K562 (cell line): ENCODE measurements around the gene SLA2. TPM values are rescaled to one million over a fixed set of nuclear protein-coding genes. Genes with fewer than 3 reads are reported as not detected.

Source experiments
- ATAC-seq: fragments of 200-7000 bp; cut with Tn5 transposase; 3 replicates; pipeline ENCODE4 v1.9.1; 2020; ENCODE audit warnings: moderate library complexity
- BruUV-seq: library from RNA; stranded (reverse); fragments of 400-500 nt; replicated peaks from 2 replicates; lab custom pipeline; 2021; lab: Mats Ljungman, UMichigan
- CTCF ChIA-PET: fragments of 300-600 bp; formaldehyde crosslinking; extraction: SDS; loops from one replicate; lab custom pipeline; 2021; ENCODE audit warnings: low intra/inter-chr PET ratio; lab: Yijun Ruan, JAX
- POLR2A ChIA-PET: fragments of 300-600, 350-650 bp; sonication (Branson Sonifier 250); formaldehyde crosslinking; extraction: SDS; loops from one replicate; lab custom pipeline; 2021; ENCODE audit warnings: antibody characterized with exemption, inconsistent platforms; lab: Yijun Ruan, JAX
- DNase-seq, 4 experiments: peaks; one replicate each; pipeline versions ENCODE4 v3.0.0 to v3.0.0-alpha.2; 2011 to 2018; ENCODE audit warnings: low spot score in 3 of 4, mixed read lengths in 3 of 4; ENCODE audit errors: extremely low read depth in 1 of 4
- FAIRE-seq: peaks from 2 replicates; lab custom pipeline; 2011; peaks lifted over from hg19 to GRCh38; lab: Jason Lieb, UNC
- H2AFZ ChIP-seq: 2 replicates; pipeline ENCODE4 v1.6.0; 2011; ENCODE audit warnings: low read depth, low read length, control low read depth, inconsistent platforms
- H3K27ac ChIP-seq: fragments of 200-600 bp; 3 replicates; pipeline ENCODE4 v1.8.0; 2011; ENCODE audit warnings: low read depth, mild to moderate bottlenecking, control low read depth, inconsistent platforms, low read length, moderate library complexity, mixed read lengths; ENCODE audit errors: extremely low read depth
- H3K27me3 ChIP-seq, 2 experiments: fragments of 300-600 bp in 1 of 2; 2 replicates in 1 of 2; 3 replicates in 1 of 2; pipeline versions ENCODE4 v1.6.0 to v1.8.0; 2011; ENCODE audit warnings: inconsistent platforms in 2 of 2, low read length in 2 of 2, mild to moderate bottlenecking in 1 of 2, mixed read lengths in 1 of 2, moderate library complexity in 1 of 2; ENCODE audit not compliant: control insufficient read depth in 2 of 2, insufficient read depth in 2 of 2
- H3K36me3 ChIP-seq: fragments of 300-600 bp; 3 replicates; pipeline ENCODE4 v1.8.0; 2011; ENCODE audit warnings: mild to moderate bottlenecking, low read length, inconsistent platforms; ENCODE audit not compliant: control insufficient read depth, insufficient read depth
- H3K4me1 ChIP-seq, 2 experiments: fragments of 200-600 bp in 1 of 2; replicated peaks in 1 of 2; 2 replicates in 1 of 2; 3 replicates in 1 of 2; pipeline versions ENCODE4 v1.5.1 to v1.8.0; 2011; ENCODE audit warnings: inconsistent platforms in 2 of 2, low read length in 2 of 2, mild to moderate bottlenecking in 1 of 2, mixed read lengths in 1 of 2, moderate library complexity in 1 of 2; ENCODE audit not compliant: control insufficient read depth in 2 of 2, insufficient read depth in 2 of 2
- H3K4me2 ChIP-seq: 2 replicates; pipeline ENCODE4 v1.6.1; 2011; ENCODE audit warnings: low read length, control low read depth, inconsistent platforms, mixed read lengths; ENCODE audit not compliant: insufficient read depth
- H3K4me3 ChIP-seq: fragments of 200-600 bp; sonication (generic), shearing (Covaris generic); 2 replicates; pipeline ENCODE4 v1.5.1; 2016; ENCODE audit warnings: control low read depth, inconsistent platforms
- H3K79me2 ChIP-seq: fragments of 200-600 bp; 3 replicates; pipeline ENCODE4 v1.8.0; 2011; ENCODE audit warnings: low read length, inconsistent platforms; ENCODE audit not compliant: control insufficient read depth, insufficient read depth
- H3K9ac ChIP-seq, 2 experiments: 2 replicates each; pipeline versions ENCODE4 v1.6.0 to v1.6.1; 2011; ENCODE audit warnings: low read depth in 2 of 2, low read length in 2 of 2, control low read depth in 1 of 2, inconsistent platforms in 1 of 2, mild to moderate bottlenecking in 1 of 2, mixed read lengths in 1 of 2; ENCODE audit not compliant: insufficient read depth in 1 of 2
- H3K9me1 ChIP-seq: one replicate; pipeline ENCODE4 v1.6.0; 2011; ENCODE audit warnings: inconsistent platforms, mild to moderate bottlenecking, low read length, moderate library complexity; ENCODE audit not compliant: control insufficient read depth, insufficient read depth
- H3K9me3 ChIP-seq: replicated peaks from 2 replicates; pipeline ENCODE4 v1.5.1; 2011; ENCODE audit warnings: low read depth, low read length, inconsistent platforms; ENCODE audit not compliant: control insufficient read depth, insufficient read depth
- H4K20me1 ChIP-seq: replicated peaks from 2 replicates; pipeline ENCODE4 v1.6.1; 2011; ENCODE audit warnings: low read length, inconsistent platforms, mixed read lengths; ENCODE audit not compliant: control insufficient read depth, insufficient read depth
- ARID4B ChIP-seq: sonication (generic); formaldehyde crosslinking; IDR thresholded peaks from 2 replicates; pipeline ENCODE4 v1.8.0; 2022; ENCODE audit warnings: mild to moderate bottlenecking, missing genetic modification reagents
- CCNT2 ChIP-seq: IDR thresholded peaks from 2 replicates; pipeline ENCODE4 v1.6.1; 2011; ENCODE audit warnings: borderline replicate concordance, low read depth, mild to moderate bottlenecking, moderate library complexity, mixed read lengths, low read length; ENCODE audit not compliant: insufficient read length; ENCODE audit errors: extremely low read depth
- GATAD2A ChIP-seq: fragments of 450-650 bp; IDR thresholded peaks from 2 replicates; pipeline ENCODE4 v1.6.1; 2017
- PREB ChIP-seq: sonication (generic); formaldehyde crosslinking; IDR thresholded peaks from 2 replicates; pipeline ENCODE4 v1.8.1; 2023; ENCODE audit warnings: mild to moderate bottlenecking, missing genetic modification reagents
- SMARCA5 ChIP-seq: fragments of 450-650 bp; IDR thresholded peaks from 2 replicates; pipeline ENCODE4 v1.6.1; 2016
- THAP12 ChIP-seq: fragments of 250-450 bp; sonication (Bioruptor Pico); IDR thresholded peaks from 2 replicates; pipeline ENCODE4 v1.9.0; 2021; ENCODE audit warnings: mild to moderate bottlenecking, inconsistent platforms
- TSHZ1 ChIP-seq: fragments of 250-450 bp; sonication (Bioruptor Pico); IDR thresholded peaks from 2 replicates; pipeline ENCODE4 v1.4.0; 2020; ENCODE audit warnings: mild to moderate bottlenecking, moderate library complexity
- ZFP36 ChIP-seq: fragments of 150-350 bp; IDR thresholded peaks from 2 replicates; pipeline ENCODE4 v1.6.1; 2018; ENCODE audit warnings: low read length, low read depth; ENCODE audit not compliant: partially characterized antibody
- ZNF699 ChIP-seq: fragments of 250-450 bp; sonication (Bioruptor Pico); IDR thresholded peaks from 2 replicates; pipeline ENCODE4 v1.8.0; 2021; ENCODE audit warnings: mild to moderate bottlenecking, moderate library complexity; ENCODE audit not compliant: insufficient replicate concordance
- WGBS: fragments of 100-300 bp; shearing (Covaris generic); methylation state at CpG from one replicate; pipeline ENCODE4 v1.1.6; 2016; ENCODE audit warnings: low coverage, mixed read lengths; ENCODE audit not compliant: insufficient coverage; ENCODE audit errors: missing lambda C conversion rate; 5-methylcytosine and 5-hydroxymethylcytosine counted together
- in situ Hi-C: fragments of 300-500 bp; cut with MboI; formaldehyde crosslinking; loops from 4 replicates; pipeline ENCODE4 v1.15.0; 2018; ENCODE audit warnings: inconsistent platforms, mixed read lengths
- intact Hi-C: fragments of 100-400 bp; cut with micrococcal nuclease; formaldehyde crosslinking; loops from 2 replicates; pipeline ENCODE4 v1.14.2; 2022
- polyA plus RNA-seq, 8 experiments: library from polyadenylated mRNA; depleted of rRNA in 4 of 8; stranded (reverse) in 5 of 8; unstranded in 3 of 8; fragments of >200 nt; fragmentation: Nextera tagmentation in 2 of 8; fragmentation: Illumina TruSeq in 1 of 8; extraction: Ambion mirVana in 2 of 8; extraction: Trizol in 1 of 8; gene quantifications; 2 replicates each; pipeline versions ENCODE4 v1.2.1 to v1.2.3, GENCODE V29; 2011 to 2014; ENCODE audit warnings: inconsistent platforms in 1 of 8, missing spikeins in 1 of 8
- total RNA-seq, 7 experiments: library from RNA; depleted of rRNA in 6 of 7; stranded (reverse); fragments of >200 nt in 6 of 7; fragmentation: Illumina TruSeq in 2 of 7; extraction: Trizol in 2 of 7; gene quantifications; 2 replicates each; pipeline versions ENCODE4 v1.2.1 to v1.2.3, GENCODE V29; 2011 to 2021; ENCODE audit warnings: low replicate concordance in 1 of 7

Gene SLA2
- total and polyA plus RNA-seq, 9 of the 15 experiments (the other 6 are each of a cell fraction or from before 2014, with no cell fraction given) = 0.07 TPM; not detected in 7

- intact Hi-C loops = no loop called here
- BruUV-seq = no TSS peak
- POLR2A ChIA-PET = no interaction called here
- WGBS = 85% methylated on average over 21 of the region's 27 CpGs
- Histone ChIP-seq H3K9ac (no peak overlapping the region), H3K4me3 (no peak overlapping the region), H3K27me3 (no peaks in the 10 kb centered on the region), H3K36me3 (peaks cover 10% of the 10 kb centered on the region; the same call in 2 of the 3 replicates), H2AFZ (no peak overlapping the region), H3K9me3 (no peaks in the 10 kb centered on the region), H3K79me2 (no peaks in the 10 kb centered on the region), H3K27ac (no peak overlapping the region), H3K4me1 (peaks cover 0 to 8% of the 10 kb centered on the region in 2 experiments; a peak in 3 of 5 replicates), H4K20me1 (no peaks in the 10 kb centered on the region), H3K4me2 (no peak overlapping the region), H3K9me1 (no peaks in the 10 kb centered on the region)
- CTCF ChIA-PET = no interaction called here
- no peak for TF ChIP-seq GATAD2A
- no peak for TF ChIP-seq TSHZ1 (CRISPR knock-in tag)
- TF ChIP-seq PREB (CRISPR knock-in tag) = no peak
- no peak for TF ChIP-seq SMARCA5
- no peak for TF ChIP-seq CCNT2
- TF ChIP-seq ARID4B (CRISPR knock-in tag) = no peak
- TF ChIP-seq ZNF699 (CRISPR knock-in tag) = no peak
- TF ChIP-seq THAP12 (CRISPR knock-in tag) = no peak
- TF ChIP-seq ZFP36 = no peak
- no peak for FAIRE-seq
- in situ Hi-C loops = no loop called here
- no peak for DNase-seq
- ATAC-seq = peak; percentile 45
Observed at GRCh38 chr20:36676701-36677421, 30.9 kb upstream of the SLA2 start.
